GM21737 (cell line): ENCODE results near the gene NOP9.
"Not testable (repeated sequence)": the region's sequence is repeated elsewhere in the genome, so short reads cannot be mapped to it uniquely, and the experiment has no call there.

Source experiments
- ATAC-seq: cut with Tn5 transposase; IDR thresholded peaks from one replicate; pipeline ENCODE4 v1.9.1; 2021; ENCODE audit warnings: mild to moderate bottlenecking, moderate library complexity; ENCODE audit not compliant: unreplicated experiment

NOP9 gene

GRCh38 chr14:24323341-24323740 lies 23.7 kb downstream of the NOP9 start:
- no peak for ATAC-seq

GRCh38 chr14:24324024-24324423 lies 24.4 kb downstream of the NOP9 start:
- no peak for ATAC-seq

GRCh38 chr14:24325041-24325530 lies 25.4 kb downstream of the NOP9 start:
- ATAC-seq, result no peak

- ATAC-seq, result no peak
These were observed 26.3 kb downstream of the NOP9 start for GRCh38 chr14:24325963-24326362.

- no peak for ATAC-seq
These were observed 27.7 kb downstream of the NOP9 start for GRCh38 chr14:24327303-24327702.

- ATAC-seq, result not testable (repeated sequence)
These were observed 28.3 kb downstream of the NOP9 start for GRCh38 chr14:24327914-24328313.

- ATAC-seq, result no peak
These were observed 29.5 kb downstream of the NOP9 start for GRCh38 chr14:24329073-24329663.

- no peak for ATAC-seq
These were observed 30.1 kb downstream of the NOP9 start for GRCh38 chr14:24329736-24330135.

GRCh38 chr14:24330973-24331674 lies 31.5 kb downstream of the NOP9 start:
- no peak for ATAC-seq

- no peak for ATAC-seq
These were observed 32.1 kb downstream of the NOP9 start for GRCh38 chr14:24331731-24332267.

GRCh38 chr14:24332268-24332993 lies 32.8 kb downstream of the NOP9 start:
- peak; percentile 83 for ATAC-seq

- no peak for ATAC-seq
These were observed 35.0 kb downstream of the NOP9 start, which contains the start of gene ADCY4 for GRCh38 chr14:24334431-24335291. Gene ADCY4 (minus strand): TSS chr14:24335071. CDS start chr14:24334652, 419 bp downstream.

- no peak for ATAC-seq
These were observed 36.0 kb downstream of the NOP9 start for GRCh38 chr14:24335461-24336171.

- ATAC-seq, result no peak
These were observed 37.6 kb downstream of the NOP9 start for GRCh38 chr14:24337144-24337823.

- ATAC-seq, result no peak
These were observed 38.1 kb downstream of the NOP9 start for GRCh38 chr14:24337824-24338175.

- no peak for ATAC-seq
These were observed 39.2 kb downstream of the NOP9 start for GRCh38 chr14:24338843-24339242.

GRCh38 chr14:24339284-24340151 lies 39.9 kb downstream of the NOP9 start, which contains the start of gene RIPK3:
Gene RIPK3 (minus strand): TSS chr14:24339991. CDS start chr14:24339826, 165 bp downstream.
- peak; percentile 73 for ATAC-seq

GRCh38 chr14:24340606-24341005 lies 41.0 kb downstream of the NOP9 start:
- no peak for ATAC-seq
